Astrocyte (in vitro differentiated cells and primary cell): ENCODE results near the gene AIRE.

ENCODE experiments used
- EZH2 ChIP-seq: IDR thresholded peaks from 2 replicates; pipeline ENCODE4 v1.6.1; 2012; ENCODE audit warnings: mild to moderate bottlenecking, low read length, inconsistent platforms; ENCODE audit not compliant: insufficient read depth
- TF ChIP-seq, protein P1 (sequence below): IDR thresholded peaks from 2 replicates; pipeline ENCODE4 v1.5.1; 2011; ENCODE audit warnings: low read depth, mild to moderate bottlenecking, inconsistent platforms, low read length, moderate library complexity; ENCODE audit not compliant: insufficient read depth

DNA sequence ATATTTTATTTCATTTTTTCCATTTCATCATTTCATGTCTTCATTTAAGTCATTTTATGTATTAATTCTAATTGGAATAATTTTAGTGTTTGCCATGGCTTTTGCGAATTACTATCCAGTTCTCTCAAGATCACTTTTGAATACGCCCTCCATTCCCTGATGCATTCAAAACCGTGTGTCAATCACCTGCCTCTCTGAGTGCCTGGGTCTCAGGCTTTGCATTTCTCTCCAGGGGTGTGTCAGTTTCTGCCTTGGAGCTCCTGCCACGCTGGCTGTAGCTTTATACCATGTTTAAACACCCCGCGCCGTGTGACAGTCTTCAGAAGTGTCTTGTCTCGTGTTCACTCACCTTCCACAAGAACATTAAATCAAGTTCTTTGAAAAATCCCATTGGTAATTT lies 16.6 kb upstream of the AIRE start:
- TF ChIP-seq, protein P1, sequence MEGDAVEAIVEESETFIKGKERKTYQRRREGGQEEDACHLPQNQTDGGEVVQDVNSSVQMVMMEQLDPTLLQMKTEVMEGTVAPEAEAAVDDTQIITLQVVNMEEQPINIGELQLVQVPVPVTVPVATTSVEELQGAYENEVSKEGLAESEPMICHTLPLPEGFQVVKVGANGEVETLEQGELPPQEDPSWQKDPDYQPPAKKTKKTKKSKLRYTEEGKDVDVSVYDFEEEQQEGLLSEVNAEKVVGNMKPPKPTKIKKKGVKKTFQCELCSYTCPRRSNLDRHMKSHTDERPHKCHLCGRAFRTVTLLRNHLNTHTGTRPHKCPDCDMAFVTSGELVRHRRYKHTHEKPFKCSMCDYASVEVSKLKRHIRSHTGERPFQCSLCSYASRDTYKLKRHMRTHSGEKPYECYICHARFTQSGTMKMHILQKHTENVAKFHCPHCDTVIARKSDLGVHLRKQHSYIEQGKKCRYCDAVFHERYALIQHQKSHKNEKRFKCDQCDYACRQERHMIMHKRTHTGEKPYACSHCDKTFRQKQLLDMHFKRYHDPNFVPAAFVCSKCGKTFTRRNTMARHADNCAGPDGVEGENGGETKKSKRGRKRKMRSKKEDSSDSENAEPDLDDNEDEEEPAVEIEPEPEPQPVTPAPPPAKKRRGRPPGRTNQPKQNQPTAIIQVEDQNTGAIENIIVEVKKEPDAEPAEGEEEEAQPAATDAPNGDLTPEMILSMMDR = no peak
- no peak for TF ChIP-seq EZH2
